ENCODE measurements around the gene TMEM238L.

TMEM238L gene

DNA sequence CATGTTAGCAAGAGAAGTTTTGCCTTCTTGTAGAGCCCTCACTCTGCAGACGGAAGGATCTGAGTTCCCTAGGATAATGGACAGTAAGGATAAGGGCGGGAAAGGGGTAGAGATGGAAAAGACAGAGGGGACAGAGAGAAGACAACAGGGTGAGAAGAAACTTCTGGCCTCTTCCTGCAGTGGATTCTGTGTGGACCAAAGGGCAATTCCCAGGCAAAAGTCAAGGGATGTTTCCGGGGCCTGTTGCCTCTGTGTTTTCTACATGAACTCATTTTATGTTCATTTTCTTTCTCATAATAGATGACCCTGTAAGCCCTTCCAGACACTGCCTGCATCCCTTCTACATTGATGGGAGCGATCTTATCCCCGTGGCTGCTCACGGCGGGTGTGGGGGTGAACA is 647 bp upstream of the TMEM238L start:
- no peak for DNase-seq (ENCODE audit: low read depth in 2 of 2)

DNA sequence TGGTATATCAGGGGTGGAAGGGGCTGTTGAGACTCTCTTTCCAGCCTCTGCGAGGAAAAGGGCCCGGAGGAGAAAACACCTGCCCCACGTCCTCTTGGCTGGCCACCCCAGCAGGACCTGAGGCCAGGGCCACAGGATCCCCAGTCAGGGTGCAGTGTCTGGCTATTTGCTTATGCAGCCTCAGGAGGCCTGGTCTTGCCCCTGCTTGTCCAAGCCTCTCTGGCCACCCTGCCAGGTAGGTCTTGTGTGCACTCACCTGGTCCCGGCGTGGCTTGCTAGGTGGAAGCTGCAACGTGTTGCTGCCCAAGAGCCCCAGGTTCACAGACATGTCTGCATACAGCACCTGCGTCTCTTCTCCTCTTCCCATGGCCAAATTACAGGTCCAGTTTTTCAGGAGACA is 549 bp downstream of the TMEM238L start:
- no peak for DNase-seq (ENCODE audit: low read depth in 2 of 2)

DNA sequence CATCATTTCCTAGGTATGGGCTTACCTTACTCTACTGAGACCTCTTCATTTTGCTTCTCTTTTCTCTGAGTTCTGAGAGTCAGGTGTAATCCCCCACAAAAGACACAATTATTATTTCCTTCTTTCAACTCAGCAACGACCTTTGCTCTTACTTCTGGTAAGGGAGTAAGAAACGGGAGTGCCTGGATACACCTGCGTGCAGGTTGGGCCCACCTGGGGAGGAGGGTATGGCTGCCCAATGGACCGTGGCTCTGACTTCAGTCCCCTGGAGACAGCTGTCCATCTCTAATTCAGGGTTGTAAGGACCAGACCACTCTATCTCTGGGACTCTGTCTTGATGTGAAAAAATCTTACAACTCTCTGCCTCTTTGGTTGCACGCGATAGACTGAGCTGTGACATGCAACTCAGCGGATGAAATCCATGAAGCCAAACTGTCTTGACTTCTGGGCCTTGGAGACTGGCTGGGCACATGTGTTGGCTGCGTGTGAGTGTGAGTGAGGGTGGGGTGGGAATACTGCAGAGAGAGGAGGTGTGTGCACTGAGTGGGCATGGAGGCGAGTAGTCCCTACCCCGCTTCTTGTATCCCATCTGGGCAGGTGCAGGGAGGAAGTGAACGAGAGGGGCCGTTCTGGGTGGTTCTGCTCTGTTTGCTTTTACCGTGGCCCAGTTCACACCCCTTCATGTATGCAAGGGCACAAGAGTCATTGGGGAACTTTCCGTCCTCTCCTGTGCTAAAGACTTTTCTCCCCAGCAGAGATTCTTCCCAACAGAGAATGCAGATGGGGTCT is 1.2 kb downstream of the TMEM238L start:
- no peak for DNase-seq (ENCODE audit: low read depth in 2 of 2)

DNA sequence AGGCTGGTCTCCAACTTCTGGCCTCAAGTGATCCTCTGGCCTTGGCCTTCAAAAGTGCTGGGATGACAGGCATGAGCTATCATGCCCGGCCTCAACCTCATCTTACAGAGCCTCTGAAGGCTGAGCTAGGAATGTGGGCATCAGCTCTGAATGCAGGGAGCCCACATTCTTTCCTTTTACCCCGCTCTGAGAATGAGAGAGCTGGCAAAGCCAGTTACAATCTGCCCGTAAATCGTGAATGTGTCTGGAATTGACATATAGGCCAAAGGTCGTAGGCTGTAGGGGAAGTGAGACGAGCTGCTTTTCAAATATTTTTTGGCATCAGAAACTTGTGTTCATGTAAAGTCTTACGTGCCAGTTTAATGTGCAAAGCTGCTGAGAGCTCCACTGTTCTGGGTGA is 4.5 kb downstream of the TMEM238L start:
- no peak for DNase-seq (ENCODE audit: low read depth in 2 of 2)

DNA sequence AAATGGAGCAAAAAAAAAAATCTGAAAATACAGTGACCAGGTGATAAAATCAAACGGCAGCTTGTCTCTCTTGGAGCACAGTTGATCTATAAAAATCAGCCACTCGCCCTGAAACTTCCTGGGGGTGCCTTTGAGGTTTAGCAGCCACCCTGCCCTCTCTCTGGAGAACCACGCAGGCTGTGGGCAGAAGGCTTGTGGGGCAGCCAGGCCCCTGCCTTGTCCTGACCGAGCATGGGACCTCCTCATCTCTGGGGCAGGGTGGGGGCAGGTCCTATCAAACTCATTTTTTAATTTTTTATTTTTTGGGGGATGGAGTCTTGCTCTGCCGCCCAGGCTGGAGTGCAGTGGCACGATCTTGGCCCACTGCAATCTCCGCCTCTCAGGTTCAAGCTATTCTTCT is 5.0 kb downstream of the TMEM238L start:
- DNase-seq (ENCODE audit: low read depth in 2 of 2): no peak

DNA sequence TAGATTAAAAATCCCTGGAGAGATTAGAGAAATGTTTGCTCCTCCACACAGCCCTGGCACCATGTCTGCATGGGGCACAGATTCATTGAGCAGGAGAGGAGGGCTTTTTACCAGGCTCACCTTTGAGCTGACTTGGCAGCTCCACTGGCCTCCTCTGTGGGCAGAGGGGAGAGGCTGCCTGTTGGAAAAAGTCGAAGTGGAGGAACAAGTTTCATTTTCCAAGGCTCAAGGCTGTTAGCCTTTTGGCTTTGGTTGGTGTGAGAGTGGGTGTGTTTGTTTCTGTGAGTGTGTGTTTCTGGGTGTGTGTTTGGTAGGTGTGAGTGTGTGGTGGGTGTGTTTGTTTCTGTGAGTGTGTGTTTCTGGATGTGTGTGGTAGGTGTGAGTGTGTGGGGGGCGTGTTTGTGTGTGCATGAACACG is 5.6 kb downstream of the TMEM238L start:
- no peak for DNase-seq (ENCODE audit: low read depth in 2 of 2)

DNA sequence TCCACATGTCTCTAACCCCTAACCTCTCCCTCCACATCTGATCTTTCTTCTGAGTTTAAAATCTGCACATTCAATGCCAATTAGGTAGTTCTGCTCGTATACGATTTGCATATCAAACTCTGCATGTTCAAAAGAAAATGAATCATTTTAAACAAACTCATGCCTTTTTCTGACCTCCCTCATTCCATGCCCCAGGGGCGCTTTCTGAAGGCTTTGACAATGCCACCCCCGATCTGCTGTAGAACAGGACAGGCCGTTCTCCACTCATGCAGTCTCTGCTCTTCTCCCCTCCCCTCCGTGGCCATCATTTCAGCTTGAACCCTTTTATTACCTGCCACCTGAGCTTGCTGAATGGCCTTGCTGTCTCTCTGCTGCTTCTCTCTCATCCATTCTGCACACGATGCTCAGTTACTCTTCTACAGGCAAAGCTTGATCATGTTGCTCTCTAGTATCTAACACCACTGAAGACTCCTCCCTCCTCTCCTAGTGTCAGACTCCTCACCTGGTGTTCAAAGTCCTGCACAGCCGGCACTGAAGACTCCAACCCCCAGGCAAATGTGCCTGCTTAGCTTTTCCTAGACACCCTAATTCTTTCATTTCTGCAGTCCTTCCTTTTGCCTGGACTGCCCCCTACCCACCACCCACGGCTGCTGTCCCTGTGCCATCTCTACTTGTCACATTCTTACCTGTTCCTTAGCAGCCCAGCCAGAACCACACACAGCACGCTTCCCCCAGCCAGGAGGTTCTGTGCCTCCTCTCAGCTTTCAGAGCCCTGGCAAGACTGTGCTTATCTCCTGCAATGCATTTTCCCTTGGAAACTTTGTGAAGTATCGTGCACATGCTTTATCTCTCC is 6.2 kb downstream of the TMEM238L start:
- no peak for DNase-seq (ENCODE audit: low read depth in 2 of 2)

DNA sequence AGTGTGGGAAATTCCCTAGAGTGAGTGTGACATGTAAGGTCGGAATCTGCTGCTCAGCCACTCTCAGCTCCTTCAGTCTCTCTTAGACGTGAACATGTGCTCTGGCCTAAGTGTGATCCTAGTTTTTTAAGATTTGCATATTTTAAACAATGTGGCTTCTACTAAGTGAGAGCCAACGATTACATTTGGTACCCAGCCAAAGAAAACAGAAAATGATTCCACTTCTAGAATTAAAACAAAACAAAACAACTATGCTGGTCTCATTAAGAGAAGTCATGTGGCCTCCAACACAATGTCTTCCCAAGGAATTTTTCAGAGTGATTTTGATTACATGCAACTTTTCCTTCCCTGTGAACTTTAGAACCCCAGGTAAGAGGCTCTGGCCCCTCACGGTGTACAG is 10.1 kb downstream of the TMEM238L start:
- no peak for DNase-seq (ENCODE audit: low read depth in 2 of 2)

DNA sequence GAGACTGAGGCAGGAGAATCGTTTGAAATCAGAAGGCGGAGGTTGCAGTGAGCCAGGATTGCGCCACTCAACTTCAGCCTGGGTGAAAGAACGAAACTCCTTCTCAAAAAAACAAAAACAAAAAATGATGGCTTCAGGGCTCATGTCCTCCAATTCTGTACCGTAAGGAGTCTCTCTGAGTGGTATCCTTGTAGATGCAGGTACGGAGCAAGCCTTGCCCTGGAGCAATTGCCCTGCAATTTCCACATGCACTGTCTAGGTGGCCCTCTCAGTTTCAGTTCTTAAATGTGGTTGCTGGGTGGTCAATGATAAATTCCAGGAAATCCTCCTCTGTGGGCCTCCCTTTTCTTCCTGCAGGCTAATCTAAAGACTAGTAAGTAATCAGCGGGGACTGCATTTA is 10.6 kb downstream of the TMEM238L start:
- DNase-seq (ENCODE audit: low read depth in 2 of 2): no peak

DNA sequence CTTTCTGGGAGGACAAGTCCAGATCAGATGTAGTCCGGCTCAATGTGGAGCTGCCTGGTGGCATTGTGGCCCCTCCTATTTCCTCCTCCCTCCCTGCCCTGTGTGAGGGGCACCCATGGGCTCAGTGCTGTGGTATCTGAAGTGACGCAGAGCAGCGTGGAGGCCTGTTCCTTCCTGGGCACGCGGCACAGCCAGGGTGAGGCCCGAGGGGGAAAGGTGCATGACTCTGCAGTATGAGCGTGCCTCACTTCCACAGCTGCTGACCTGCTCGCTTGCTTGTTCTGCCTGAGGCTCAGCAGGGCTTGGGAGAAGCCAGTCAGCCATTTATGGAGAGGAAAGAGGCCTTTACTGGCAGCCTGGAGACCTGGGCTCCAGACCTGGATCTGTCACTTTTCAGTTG is 11.7 kb downstream of the TMEM238L start:
- no peak for DNase-seq (ENCODE audit: low read depth in 2 of 2)

DNA sequence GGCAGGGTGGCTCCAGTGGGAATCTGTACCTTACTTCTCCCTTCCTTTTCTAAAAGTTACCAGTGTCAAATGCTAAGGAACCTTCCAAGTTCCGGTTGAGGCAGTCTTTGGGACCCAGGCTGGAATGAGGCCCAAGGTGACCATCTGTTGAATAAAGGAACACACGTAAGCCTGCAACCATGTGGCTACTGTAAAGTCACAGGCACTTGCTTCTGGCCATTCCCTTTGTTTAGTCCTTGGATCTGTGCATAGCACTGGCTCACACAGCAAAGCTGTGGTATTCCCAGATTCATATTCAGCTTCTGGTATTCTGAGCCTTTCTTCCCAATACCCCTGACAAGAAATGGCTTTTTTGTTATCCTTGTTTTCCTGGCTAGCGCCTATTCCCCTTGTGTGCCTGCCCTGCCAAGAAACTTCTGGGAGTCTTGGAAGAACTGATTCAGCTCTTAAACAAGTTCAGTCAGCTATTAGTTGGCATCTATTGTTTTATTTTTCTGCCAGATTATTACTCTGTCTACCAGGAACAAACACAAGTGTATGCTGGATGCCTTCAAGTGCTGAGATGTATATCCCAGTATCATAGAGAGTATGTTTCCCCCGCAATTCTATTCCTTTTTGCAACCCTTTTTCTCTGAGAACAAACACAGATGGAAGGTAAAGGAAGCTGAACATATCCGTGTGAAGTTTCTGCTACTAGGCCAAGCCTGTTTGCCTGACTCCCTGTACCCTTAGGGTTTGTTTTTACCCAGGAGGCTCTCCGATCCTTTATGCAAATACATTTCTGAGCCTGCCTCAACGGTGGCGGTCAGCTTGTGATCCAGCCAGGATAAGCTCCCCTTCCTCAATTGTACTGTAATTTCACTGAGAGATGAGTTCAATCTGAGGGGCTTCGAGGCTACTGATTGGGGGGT is 13.2 kb downstream of the TMEM238L start:
- no peak for DNase-seq (ENCODE audit: low read depth in 2 of 2)

DNA sequence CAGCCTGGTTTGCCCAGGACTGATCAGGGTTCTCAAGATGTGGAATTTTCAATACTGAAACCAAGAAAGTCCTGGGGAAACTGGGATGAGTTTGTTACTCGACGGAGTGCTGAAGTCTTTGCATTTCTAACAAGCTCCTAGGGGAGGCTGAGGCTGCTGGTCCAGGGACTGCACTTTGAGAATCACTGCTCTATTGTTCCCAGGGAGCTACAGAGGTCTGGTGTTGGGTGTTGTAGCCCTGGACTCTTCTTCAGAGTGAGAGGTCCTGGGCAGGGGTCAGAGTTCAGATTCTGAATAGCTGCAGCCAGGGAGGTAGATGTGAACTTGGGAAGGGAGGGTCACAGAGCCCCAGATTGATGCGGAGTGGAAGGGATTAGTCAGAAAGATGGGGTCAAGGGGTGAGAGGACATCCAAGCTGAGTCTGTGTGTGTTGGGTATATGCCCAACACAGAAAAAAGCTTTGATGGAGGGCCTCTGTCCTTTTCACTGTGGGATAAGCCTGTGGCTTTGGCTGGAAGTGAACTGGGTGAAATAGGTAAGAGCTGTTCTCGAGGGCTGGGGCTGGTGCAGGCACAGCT is 14.1 kb downstream of the TMEM238L start:
- DNase-seq (ENCODE audit: low read depth in 2 of 2): no peak

DNA sequence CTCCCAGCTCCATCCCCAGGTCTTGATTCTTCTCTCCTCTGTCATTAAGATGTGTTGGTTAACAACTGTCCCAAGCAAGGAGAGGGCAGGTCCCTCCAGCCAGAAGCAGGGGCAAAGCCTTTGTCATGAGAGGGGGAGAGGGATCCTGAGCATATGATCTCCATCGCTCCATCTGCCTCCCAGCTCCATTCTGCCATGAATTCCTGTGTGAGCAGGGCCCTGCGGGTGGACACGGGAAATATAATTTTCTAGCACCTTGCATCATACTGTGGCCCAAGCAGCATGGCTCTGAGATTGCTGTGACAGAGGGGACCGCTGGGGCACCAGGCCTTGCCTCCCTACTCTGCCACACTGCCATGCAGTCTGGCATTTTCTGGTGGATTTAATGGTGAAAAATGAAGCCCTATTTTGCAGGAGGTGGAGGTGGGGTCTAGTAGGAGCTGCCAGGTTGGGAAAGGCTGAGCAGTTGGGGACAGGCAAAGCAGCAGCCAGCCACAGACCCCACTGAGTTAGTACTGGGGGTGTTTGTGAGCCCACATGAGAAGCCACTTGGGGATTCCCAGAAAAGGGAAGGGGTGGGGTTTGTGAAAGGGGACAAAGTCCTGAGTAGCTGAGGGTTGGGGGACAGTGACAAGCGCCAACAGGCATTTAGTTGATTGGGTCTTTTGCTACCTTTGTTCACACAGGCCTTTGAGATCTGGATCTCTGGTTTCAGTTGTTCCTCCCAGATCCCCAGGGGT is 16.4 kb downstream of the TMEM238L start:
- no peak for DNase-seq (ENCODE audit: low read depth in 2 of 2)

DNA sequence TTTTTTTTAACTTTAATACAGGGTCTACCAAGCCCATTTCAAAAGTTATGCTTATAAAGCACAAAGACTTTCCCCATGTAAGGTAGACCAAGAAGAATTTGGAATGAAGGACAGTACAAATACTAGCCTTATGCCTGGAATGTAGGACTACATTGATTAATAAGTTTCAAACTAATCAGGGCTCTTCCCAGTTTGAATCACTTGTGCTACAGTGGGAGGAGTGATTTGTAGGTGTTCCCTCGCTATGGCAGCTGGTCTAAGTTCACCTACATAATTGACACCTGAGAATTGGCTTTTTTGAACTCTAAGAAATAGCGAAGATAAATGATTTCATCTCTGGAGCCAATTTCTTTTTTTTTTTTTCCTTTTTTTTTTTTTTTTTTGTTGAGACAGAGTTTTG is 18.6 kb downstream of the TMEM238L start:
- DNase-seq (ENCODE audit: low read depth in 2 of 2): no peak

DNA sequence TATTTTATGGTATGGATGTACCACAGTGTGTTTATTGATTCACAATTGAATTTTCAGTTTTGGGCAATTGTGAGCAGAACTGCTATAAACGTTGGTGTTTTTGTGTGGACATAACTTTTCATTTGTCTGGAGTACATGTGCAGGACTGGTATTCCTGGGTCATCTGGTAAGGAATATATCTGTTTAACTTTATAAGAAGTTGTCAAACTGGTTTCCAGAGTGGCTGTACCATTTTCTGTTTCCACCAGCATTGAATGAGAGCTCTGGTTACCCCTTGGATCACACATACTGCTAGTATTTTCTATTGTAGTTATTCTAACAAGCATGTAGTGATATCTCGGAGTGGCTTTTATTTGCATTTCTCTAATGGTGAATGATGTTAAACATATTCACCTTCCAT is 24.3 kb downstream of the TMEM238L start:
- no peak for DNase-seq (ENCODE audit: low read depth in 2 of 2)

DNA sequence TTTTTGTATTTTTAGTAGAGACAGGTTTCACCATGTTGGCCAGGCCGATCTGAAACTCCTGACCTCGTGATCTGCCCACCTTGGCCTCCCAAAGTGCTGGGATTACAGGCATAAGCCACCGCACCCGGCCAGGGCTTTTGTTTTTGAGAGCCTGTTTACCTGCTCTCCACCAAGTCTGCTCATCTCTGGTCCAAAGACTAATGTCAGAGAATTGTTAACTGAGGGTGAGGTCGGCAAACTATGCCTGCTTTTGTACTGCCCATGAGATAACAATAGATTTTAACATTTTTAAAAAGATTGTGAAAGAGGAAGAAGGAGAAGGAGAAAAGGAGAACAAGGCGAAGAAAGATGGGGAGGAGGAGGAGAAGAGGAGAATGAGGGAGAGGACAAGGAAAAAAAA is 26.0 kb downstream of the TMEM238L start:
- DNase-seq (ENCODE audit: low read depth in 2 of 2): no peak

DNA sequence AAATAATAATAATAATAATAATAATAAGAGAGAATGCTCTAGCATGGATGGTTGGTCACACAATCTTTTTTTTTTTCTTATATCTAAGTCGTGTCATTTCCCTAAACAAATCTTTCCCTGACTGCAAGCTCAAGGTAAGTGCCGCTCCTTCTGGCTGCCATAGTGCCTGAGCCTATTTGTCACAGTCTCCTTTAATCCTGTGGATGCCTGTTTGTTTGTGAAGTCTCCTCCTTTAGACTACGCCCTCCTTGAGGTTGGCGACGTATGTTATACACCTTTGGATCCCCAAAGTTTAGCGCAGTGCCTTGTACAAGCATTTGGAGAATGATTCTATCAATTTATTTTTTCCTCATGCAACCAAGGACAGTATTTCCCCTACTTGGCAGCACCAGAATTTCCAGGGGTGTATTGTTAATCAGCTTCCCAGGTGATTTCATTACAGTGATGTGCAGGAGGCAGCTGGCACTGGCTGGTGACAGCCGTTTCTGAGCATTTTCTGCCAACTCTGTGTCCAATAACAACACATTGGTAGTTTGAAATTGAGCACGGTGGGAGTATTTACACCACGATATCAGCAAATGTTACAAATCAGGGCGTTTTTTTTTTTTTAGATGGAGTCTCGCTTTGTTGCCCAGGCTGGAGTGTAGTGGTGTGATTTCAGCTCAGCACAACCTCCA is 26.6 kb downstream of the TMEM238L start:
- no peak for DNase-seq (ENCODE audit: low read depth in 2 of 2)

DNA sequence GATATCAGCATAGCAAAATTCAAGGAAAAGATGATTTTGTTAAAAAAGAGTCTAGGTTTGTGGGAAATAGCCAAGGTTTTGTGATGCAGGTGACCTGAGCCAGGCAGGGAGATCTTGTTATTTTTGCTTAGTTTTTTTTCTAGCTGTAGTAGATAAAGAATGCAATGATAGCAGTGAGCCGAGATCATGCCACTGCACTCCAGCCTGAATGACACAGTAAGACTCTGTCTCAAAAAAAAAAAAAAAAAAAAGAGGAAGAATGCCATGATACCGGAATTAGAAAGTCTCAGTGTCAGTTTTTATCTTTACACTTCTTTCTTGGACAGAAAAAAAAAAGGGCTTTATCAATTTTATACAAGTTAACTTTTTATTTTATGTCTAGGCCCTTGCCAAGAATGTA is 27.5 kb downstream of the TMEM238L start:
- no peak for DNase-seq (ENCODE audit: low read depth in 2 of 2)

DNA sequence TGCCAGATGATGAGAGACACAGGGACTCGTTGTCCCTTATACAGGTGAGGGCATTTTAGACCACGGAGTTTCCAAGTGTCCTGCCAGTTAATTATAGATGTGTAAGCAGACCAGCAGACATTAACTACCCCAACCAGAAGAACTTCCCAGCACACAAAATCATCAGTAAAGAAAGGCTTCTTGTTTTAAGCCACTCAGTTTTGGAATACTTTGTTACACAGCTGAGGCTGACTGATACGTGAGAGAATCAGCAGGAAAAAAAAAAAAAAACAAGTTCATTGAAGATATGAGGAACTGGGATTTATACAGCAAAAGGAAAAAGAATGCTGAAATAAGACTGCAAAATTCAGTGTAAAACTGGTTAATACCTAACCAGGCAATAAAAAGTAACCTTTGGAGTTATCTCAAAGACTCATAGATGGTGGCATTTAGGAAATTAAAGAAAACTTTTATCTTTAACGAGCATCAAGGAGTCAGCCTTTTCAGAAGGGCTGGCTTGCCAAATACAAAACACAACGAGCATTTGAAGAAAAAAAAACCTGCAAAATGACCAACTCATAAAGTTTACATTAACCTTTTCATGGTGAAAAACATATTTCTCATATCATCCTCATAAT is 28.1 kb downstream of the TMEM238L start:
- no peak for DNase-seq (ENCODE audit: low read depth in 2 of 2)

DNA sequence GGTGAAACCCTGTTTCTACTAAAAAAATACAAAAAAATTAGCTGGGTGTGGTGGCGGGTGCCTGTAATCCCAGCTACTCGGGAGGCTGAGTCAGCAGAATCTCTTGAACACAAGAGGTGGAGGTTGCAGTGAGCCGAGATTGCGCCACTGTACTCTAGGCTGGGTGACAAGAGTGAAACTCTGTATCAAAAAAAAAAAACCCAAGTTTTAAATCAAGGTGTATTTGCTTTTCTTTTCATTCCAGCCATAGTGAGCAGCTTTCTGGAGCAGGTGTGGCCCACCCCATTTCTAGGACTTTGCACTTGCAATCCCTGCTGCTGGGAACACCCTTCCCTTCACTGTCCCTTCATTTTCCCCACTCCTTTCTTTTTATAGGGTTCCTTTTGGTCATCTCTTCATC is 28.8 kb downstream of the TMEM238L start:
- DNase-seq (ENCODE audit: low read depth in 2 of 2): no peak

All from stimulated activated CD8-positive, alpha-beta memory T cell treated with anti-CD3 and anti-CD28 coated beads, Interleukin-2, amount 100 ng/mL, for 48 hours (primary cell).